HG02852 (cell line): ENCODE measurements around the gene KIRREL3.

Source experiments
- ATAC-seq: cut with Tn5 transposase; IDR thresholded peaks from one replicate; pipeline ENCODE4 v1.9.1; 2021; ENCODE audit warnings: mild to moderate bottlenecking, moderate library complexity; ENCODE audit not compliant: unreplicated experiment

Gene KIRREL3

DNA sequence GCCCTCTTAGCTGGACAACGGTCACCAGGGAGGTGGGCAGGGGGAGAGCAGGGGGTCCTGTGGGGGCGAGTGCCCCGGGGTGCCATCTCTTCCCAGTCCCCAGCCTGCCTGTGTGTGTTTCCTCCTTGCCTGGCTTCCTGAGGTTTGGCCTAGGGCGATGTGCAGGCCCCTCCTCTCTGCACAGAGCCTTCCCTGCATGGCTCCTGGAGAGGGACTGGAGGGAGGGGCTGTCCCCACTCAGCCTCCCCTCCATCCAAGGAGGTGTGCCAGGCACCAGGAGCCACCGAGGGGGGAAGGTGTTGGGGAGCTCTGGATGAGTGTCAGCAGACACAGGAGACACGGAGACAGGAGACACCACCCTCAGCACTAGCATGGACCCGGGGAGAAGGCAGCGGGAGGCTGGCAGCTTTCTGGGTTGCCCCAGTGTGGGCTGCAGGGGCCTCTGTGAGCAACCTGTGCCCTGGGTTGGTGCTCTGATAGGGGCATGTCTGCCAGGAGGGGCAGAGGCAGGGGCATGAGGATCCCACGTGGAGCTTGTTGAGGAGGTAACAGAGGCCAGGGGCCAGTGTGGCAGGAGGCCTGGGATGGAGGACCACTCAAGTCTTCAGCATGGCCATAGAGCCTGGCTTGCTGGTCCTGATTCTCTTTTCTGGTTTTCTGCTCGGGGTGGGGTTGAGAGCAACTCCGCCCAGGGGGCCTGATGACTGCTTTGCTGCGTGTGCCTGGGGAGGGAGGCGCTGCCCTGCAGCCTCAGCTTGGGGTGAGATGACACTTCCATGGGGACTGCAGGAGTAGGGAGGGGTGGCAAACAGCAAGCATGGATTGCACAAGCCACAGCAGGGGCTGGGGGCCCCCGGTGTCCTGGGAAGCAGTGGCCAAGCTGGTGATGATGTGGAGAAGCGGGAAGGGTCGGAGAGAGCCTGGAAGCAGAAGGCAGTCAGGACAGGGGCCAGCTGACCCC, 566.3 kb downstream of the KIRREL3 start:
- no peak for ATAC-seq

DNA sequence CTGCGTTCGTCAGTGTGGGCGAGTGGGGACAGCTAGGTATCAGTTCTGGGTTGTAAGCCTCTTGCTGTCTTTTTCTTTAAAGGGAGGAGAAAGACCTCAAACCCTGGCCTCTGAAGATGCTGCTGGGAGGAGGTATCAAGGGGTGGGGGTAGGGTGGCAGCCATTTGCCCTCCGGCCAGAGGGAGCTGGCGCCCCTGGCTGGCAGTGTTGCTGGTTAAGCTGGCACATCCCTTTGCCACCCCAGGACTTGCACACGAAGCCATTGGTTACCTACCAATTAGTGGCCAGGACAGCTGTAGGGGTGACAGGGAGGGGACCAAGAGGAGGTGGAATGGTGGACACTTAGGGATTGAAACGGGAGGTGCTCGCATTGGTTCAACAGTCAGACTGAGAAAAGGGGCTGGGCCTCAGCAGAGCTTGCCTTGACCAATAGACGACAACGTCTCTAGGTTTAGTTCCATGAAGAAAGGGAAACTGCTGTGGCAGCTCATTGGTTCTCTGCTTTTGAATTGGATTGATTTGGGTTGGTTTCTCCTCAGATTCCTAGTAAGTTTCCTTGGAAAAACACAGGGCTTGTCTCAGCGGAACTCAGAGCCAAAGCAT, 567.2 kb downstream of the KIRREL3 start:
- no peak for ATAC-seq

DNA sequence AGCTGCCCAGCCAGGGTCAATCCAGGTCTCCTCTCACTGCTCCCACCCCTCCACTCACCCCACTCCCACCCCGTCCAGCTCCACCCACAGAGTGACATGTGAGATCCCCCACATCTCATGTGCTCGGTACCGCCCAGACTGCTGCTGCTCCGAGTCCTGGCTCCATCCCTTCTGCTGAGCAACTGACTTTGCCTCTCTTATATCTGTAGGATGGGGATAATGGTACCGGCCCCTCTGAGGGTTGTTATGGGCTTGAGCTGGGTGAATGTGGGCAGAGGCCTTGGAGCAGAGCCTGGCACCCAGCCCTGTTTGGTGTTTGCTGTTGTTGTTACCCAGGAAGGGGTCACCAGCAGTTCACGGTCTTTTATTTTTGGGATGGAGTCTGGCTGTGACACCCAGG, 568.0 kb downstream of the KIRREL3 start:
- no peak for ATAC-seq

- ATAC-seq = no peak
Measured at GRCh38 chr11:126432065-126432461, 568.5 kb downstream of the KIRREL3 start.

DNA sequence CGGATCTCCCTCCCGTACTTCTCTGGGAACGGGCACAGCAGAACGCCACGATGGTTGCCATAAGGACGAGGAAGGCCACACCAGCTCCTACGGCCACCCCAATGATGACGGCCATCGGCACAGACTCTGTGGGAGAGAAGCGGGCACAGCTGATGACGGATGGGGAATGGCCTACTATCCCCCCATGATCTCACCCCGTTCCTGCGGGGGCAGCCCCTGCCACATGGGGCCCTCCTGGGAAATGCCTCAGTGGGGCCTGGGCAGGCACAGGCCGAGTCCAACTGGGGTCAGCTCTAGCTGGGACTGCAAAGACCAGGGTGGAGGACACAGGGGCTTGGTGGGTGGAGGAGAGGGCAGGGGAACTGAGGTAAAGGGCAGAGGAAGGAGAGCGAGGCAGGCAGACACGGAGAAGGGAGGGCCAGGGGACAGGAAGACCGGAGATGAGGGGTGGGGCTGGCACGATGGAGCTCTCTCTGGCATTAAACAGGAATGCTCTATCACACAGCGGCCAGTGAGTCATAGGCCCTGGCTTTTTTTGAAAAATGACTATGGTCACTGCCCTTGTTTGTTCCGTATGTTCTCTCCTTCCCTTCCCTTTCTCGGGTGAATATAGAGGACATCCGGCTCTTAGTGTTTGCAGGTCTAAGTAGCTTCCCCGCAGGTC, 569.0 kb downstream of the KIRREL3 start:
- no peak for ATAC-seq

DNA sequence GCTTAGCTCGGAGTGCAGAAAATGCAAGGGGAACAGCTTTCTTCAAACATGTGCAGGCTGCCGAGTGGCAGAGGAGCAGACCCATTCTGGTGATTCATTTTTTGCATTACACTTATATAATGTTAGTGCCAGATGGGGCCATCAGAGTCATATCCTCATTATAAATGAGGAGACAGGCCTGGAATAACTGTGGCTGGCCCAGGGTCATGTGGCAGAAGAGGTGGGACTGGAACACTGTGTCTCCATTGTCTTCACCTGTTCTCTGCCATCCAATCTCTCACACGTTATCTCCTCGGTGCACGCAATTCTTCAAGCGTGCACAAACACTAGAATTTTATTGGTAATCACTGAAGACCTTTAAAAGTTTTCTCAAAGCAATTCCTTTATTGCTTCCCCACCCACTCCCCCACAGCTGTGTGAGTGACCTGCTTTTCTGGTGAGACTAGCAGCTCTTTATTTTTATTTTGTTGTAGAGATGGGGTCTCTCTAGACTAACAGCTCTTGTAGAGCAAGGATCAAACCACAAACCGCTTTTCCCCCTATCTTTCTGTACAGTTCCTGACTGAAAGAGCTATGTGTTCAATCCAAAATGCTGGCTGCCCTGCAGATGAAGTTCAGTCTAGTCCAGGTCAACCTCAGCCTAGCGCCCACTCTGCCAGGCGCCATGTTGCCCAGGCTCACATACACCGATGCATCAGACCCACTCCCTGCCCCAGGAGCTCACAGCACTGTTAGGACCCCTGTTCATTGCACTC, 569.8 kb downstream of the KIRREL3 start:
- ATAC-seq = no peak

GRCh38 chr11:126426820-126427749, 573.5 kb downstream of the KIRREL3 start:
- ATAC-seq = no peak

DNA sequence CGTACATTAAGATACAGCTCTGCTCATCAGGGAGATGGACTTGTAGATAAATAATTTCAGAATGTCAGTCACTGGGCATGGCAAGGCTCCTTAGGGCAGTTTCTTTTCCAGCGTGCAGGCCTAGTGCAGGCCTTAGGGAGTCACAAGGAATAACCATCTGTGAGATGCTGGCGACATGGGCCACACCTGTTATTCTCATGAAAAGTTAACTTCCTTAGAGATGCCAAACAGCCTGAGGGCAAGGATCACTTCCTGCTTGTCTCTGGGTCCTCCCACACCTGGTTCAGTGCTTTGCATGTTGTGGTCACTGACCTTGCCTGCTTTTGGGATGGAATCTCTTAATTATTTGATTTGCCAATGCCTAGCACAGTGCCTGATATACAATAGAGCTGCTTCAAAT, 574.5 kb downstream of the KIRREL3 start:
- no peak for ATAC-seq

GRCh38 chr11:126424471-126425039, 576.0 kb downstream of the KIRREL3 start:
- ATAC-seq = no peak

DNA sequence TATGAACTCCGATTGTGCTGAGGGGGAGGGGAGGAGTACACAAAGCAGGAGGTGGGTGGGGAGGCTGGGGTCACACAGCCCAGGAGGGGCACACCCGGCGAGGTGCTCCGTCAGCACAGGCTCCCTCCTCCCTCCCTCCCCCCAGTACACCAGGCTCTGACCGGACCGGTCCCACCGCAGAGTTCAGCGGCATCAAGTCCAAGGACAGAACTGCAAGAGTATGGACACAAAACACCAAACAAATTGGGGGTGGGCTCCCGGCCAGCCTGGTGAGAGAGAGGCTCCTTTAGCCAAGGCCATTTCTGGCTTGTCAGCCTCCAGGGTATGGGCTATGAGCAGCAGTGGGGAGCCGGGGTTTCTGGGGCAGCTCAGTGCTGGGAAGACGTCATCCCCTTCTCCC, 576.8 kb downstream of the KIRREL3 start:
- ATAC-seq = no peak

- no peak for ATAC-seq
Measured at GRCh38 chr11:126423154-126423553, 577.4 kb downstream of the KIRREL3 start.

DNA sequence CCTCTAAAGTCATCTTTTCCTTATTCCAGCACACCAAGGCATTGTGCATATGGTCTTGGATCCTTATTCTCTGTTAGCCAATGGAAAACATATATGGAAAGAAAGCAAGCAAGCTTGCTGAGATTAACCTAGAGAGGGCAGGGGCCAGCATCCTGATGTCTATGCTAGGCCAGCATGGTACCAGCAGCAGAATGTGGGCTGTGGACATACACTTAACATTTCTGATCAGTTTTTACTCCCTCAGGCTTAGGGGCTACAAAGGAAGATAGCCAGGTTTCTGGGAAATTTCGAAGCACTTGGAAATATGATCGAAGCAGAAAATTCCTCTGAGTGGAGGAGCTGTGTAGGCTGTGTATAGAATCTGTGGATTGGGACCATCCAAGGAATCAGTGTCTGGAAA, 578.1 kb downstream of the KIRREL3 start:
- no peak for ATAC-seq

GRCh38 chr11:126421271-126421671, 579.3 kb downstream of the KIRREL3 start:
- no peak for ATAC-seq

GRCh38 chr11:126420698-126421256, 579.8 kb downstream of the KIRREL3 start:
- ATAC-seq = no peak

DNA sequence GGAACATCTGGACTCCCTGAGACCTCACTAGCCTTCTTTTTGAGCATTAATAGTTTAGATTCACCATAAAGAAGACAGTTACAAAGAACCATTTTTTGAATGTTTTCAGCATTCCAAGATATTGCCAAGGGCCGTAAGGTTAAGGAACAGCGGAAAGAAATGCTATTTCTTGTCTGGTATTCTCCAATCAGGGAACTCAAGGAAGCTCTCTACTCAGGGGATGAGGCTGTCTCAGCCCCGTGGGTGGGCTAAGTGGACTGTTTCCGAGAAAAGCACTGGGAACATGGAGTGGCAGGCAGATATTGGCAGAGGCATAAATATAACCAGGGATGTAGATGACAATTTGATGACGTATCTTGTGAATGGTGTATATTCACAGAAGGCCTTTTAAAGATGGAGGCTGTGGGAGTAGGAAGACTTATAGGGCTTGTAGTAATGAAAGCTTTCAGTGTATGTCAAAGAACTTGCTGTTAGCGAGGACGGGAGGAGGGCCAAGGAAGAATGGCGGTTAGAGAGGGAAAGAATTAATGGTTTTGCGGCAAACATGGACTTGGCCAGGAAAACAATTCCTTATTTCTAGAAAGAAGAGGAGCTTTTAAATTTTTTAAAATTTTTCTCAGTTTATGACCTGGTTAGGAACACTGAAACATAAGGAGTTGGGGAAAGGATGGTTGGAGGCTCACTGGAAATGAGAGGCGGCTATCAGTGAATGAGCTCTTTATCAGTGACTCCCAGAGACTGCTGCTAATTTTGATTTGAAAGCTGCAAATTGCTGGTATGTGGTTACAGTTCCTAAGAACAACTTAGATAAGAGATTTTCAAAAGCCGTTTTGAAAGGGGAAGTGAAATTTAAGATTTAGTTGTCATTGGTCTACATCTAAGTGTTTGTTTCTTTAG, 580.5 kb downstream of the KIRREL3 start:
- peak; percentile 78 for ATAC-seq

- ATAC-seq = no peak
Measured at GRCh38 chr11:126418887-126419286, 581.7 kb downstream of the KIRREL3 start.

DNA sequence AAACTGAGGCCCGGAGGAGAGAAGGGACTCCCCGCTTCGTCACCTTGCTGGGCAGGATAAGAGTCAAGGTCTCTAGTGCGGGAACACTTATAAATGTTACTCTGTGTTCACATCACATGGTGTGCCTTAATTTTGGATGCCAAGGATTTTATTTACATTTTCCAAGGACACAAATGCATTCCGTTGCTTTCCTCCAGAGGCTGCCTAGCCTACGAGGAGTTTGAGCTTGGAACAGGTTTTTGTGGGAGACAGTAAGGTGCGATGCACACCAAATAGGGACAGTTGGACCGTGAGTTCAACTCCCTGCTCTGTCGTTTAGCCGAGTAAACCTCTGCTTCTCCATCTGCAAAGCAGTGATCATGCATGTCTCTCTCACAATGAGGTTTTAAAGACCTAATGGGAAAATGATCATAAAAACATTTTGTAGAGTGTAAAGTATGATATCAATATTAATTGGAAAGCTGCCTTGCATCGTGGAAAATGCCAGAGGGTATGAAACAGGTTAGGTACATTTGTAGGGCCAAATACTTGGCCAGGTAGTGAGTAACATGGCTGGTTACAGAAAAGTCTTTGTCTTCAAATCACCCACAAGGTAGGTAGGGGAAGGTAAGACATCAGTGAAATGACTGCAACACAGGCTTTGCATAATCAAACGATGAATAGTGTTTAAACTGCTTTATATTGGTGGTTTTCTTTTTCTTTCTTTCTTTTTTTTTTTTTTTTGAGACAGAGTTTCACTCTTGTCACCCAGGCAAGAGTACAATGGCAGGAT, 583.3 kb downstream of the KIRREL3 start:
- no peak for ATAC-seq
